Measurements from ENCODE around the gene RNASE1. TPM values are rescaled to one million over a fixed set of nuclear protein-coding genes. Genes with fewer than 3 reads are reported as not detected.
"Not testable (repeated sequence)": the region's sequence is repeated elsewhere in the genome, so short reads cannot be mapped to it uniquely, and the experiment has no call there.

The RNASE1 gene
- total and polyA plus RNA-seq, 2 donors (not counting 1 experiment from before 2014, with no cell fraction given) = 0.25 to 0.81 TPM

GRCh38 chr14:20823859-20824258 lies 21.2 kb upstream of the RNASE1 start:
- Histone ChIP-seq H3K27ac (ENCODE audit: low read length in 2 of 2) (no peak overlapping the region), H4K20me1 (ENCODE audit: control insufficient read depth, insufficient read depth, low read length, poor library complexity, severe bottlenecking) (no peaks in the 10 kb centered on the region), H2AFZ (ENCODE audit: insufficient read depth, low read depth, low read length, poor library complexity, severe bottlenecking) (no peak overlapping the region), H3K4me1 (ENCODE audit: control insufficient read depth in 2 of 2, insufficient read depth in 2 of 2, low read length in 2 of 2) (peaks cover 0 to 5% of the 10 kb centered on the region in 2 donors), H3K36me3 (replicated peaks in 1 of 2; ENCODE audit: control extremely low read depth in 1 of 2, control insufficient read depth in 1 of 2, extremely low read depth in 1 of 2, insufficient read depth in 2 of 2, low read length in 1 of 2) (no peaks in the 10 kb centered on the region), H3K27me3 (replicated peaks in 1 of 4; ENCODE audit: control extremely low read depth in 1 of 4, control insufficient read depth in 3 of 4, insufficient read depth in 4 of 4, low read length in 3 of 4) (no peaks in the 10 kb centered on the region), H3K4me2 (replicated peaks; ENCODE audit: low read depth, low read length, poor library complexity, severe bottlenecking) (no peak overlapping the region), H3K9me3 (ENCODE audit: control extremely low read depth in 1 of 3, control insufficient read depth in 2 of 3, insufficient read depth in 1 of 3, low read length in 2 of 3) (peaks cover 0 to 20% (median 0%) of the 10 kb centered on the region in 3 donors), H3K79me2 (ENCODE audit: control insufficient read depth, insufficient read depth, low read length) (no peaks in the 10 kb centered on the region), H3K9ac (ENCODE audit: low read length) (no peak overlapping the region), H3K4me3 (ENCODE audit: control extremely low read depth in 1 of 5, extremely low read depth in 1 of 5, insufficient read depth in 1 of 5, low read depth in 2 of 5, low read length in 4 of 5) (no peak overlapping the region)
- DNase-seq = no peak
- H3K9me3 Mint-ChIP-seq (ENCODE audit: insufficient read depth) = peaks cover 2% of the 10 kb centered on the region
- no peak overlapping the region for H3K27ac Mint-ChIP-seq
- ChIA-PET CTCF (interaction anchor here (0.8 to 1.4 kb wide), 2 partner anchors 32 to 34 kb away, joined by 3 read pairs; no protein-coding TSS in a partner anchor), POLR2A (interaction anchor here (0.6 kb wide), 1 partner anchor 109 kb away, joined by 4 read pairs; no protein-coding TSS in a partner anchor)
- WGBS (ENCODE audit: insufficient coverage) = 100% methylated on average over 2 of the region's 8 CpGs
- no peak overlapping the region for H3K4me3 Mint-ChIP-seq
- ATAC-seq (ENCODE audit: low read depth) = no peak
- TF ChIP-seq EZH2 (IDR thresholded peaks at IDR 0.05; ENCODE audit: borderline replicate concordance, insufficient read depth, low read depth, low read length, poor library complexity, severe bottlenecking) (no peak), CTCF (IDR thresholded peaks at IDR 0.05) (no peak)
- peaks cover 25% of the 10 kb centered on the region for H3K27me3 Mint-ChIP-seq
- intact Hi-C loops (cut with micrococcal nuclease) = no loop called here
- H3K4me1 Mint-ChIP-seq = peaks cover 8% of the 10 kb centered on the region

GRCh38 chr14:20821521-20822108 lies 19.0 kb upstream of the RNASE1 start:
- H3K9me3 ChIP-seq (ENCODE audit: control extremely low read depth in 1 of 3, control insufficient read depth in 2 of 3, insufficient read depth in 1 of 3, low read length in 2 of 3); ATAC-seq (ENCODE audit: low read depth); H3K9ac ChIP-seq (ENCODE audit: low read length); H2AFZ ChIP-seq (ENCODE audit: insufficient read depth, low read depth, low read length, poor library complexity, severe bottlenecking); DNase-seq; H3K4me2 ChIP-seq (replicated peaks; ENCODE audit: low read depth, low read length, poor library complexity, severe bottlenecking); H3K27ac ChIP-seq (ENCODE audit: low read length in 2 of 2); intact Hi-C loops (cut with micrococcal nuclease); H3K27me3 ChIP-seq (replicated peaks in 1 of 4; ENCODE audit: control extremely low read depth in 1 of 4, control insufficient read depth in 3 of 4, insufficient read depth in 4 of 4, low read length in 3 of 4); H4K20me1 ChIP-seq (ENCODE audit: control insufficient read depth, insufficient read depth, low read length, poor library complexity, severe bottlenecking); POLR2A ChIA-PET; H3K27ac Mint-ChIP-seq; H3K79me2 ChIP-seq (ENCODE audit: control insufficient read depth, insufficient read depth, low read length); H3K4me3 Mint-ChIP-seq; H3K9me3 Mint-ChIP-seq (ENCODE audit: insufficient read depth); H3K36me3 ChIP-seq (replicated peaks in 1 of 2; ENCODE audit: control extremely low read depth in 1 of 2, control insufficient read depth in 1 of 2, extremely low read depth in 1 of 2, insufficient read depth in 2 of 2, low read length in 1 of 2); H3K4me3 ChIP-seq (ENCODE audit: control extremely low read depth in 1 of 5, extremely low read depth in 1 of 5, insufficient read depth in 1 of 5, low read depth in 2 of 5, low read length in 4 of 5): not testable (repeated sequence)
- Mint-ChIP-seq H3K4me1 (peaks cover 22% of the 10 kb centered on the region), H3K27me3 (peaks cover 22% of the 10 kb centered on the region)
- peaks cover 16 to 18% of the 10 kb centered on the region in 2 donors for H3K4me1 ChIP-seq (ENCODE audit: control insufficient read depth in 2 of 2, insufficient read depth in 2 of 2, low read length in 2 of 2)
- CTCF ChIA-PET = interaction anchor here (1.7 kb wide), 1 partner anchor 123 kb away, joined by 3 read pairs; no protein-coding TSS in a partner anchor
- no CpG with 5 or more reads among the region's 3 CpGs for WGBS (ENCODE audit: insufficient coverage)

Measured in B cell (primary cell).